Calu3 (cell line): ENCODE data around the gene RBFOX1. TPM values are rescaled to one million over a fixed set of nuclear protein-coding genes. Genes with fewer than 3 reads are reported as not detected.
"Not testable (repeated sequence)": the region's sequence is repeated elsewhere in the genome, so short reads cannot be mapped to it uniquely, and the experiment has no call there.

Experiments used
- BruUV-seq: library from RNA; stranded (reverse); fragments of 400-500 nt; replicated peaks from 2 replicates; lab custom pipeline; 2021; lab: Mats Ljungman, UMichigan
- CTCF ChIA-PET: fragments of 300-600 bp; sonication (Branson Sonifier 250); formaldehyde crosslinking; loops from one replicate; lab custom pipeline; 2022; ENCODE audit warnings: antibody characterized with exemption; lab: Charles Lee
- DNase-seq: peaks from one replicate; pipeline ENCODE4 v3.0.0; 2022
- H3K27ac Mint-ChIP-seq: one replicate; pipeline ENCODE4 v1.8.0; 2022; ENCODE audit warnings: mixed read lengths; ENCODE audit not compliant: unreplicated experiment
- H3K27me3 Mint-ChIP-seq: one replicate; pipeline ENCODE4 v1.8.0; 2022; ENCODE audit warnings: mixed read lengths; ENCODE audit not compliant: unreplicated experiment
- H3K36me3 Mint-ChIP-seq: one replicate; pipeline ENCODE4 v1.8.0; 2022; ENCODE audit warnings: mild to moderate bottlenecking, moderate library complexity, mixed read lengths; ENCODE audit not compliant: insufficient read depth, unreplicated experiment
- H3K4me1 Mint-ChIP-seq: one replicate; pipeline ENCODE4 v1.8.0; 2022; ENCODE audit warnings: mild to moderate bottlenecking, low read depth, mixed read lengths; ENCODE audit not compliant: unreplicated experiment
- H3K4me3 Mint-ChIP-seq: one replicate; pipeline ENCODE4 v1.8.0; 2022; ENCODE audit warnings: mild to moderate bottlenecking, low read depth, moderate library complexity, mixed read lengths; ENCODE audit not compliant: unreplicated experiment
- H3K9me3 Mint-ChIP-seq: one replicate; pipeline ENCODE4 v1.8.0; 2022; ENCODE audit warnings: low read depth, mixed read lengths; ENCODE audit not compliant: unreplicated experiment
- CTCF ChIP-seq: fragments of 200-600 bp; IDR thresholded peaks from one replicate; pipeline ENCODE4 v1.8.0; 2022; ENCODE audit warnings: antibody characterized with exemption; ENCODE audit not compliant: unreplicated experiment
- intact Hi-C: fragments of 100-400 bp; cut with micrococcal nuclease; formaldehyde crosslinking; loops from one replicate; pipeline ENCODE4 v1.10.0; 2022; ENCODE audit not compliant: unreplicated experiment
- total RNA-seq: library from RNA; stranded (reverse); gene quantifications from 2 replicates; pipeline ENCODE4 v1.2.3, GENCODE V29; 2022

RBFOX1 gene
- total RNA-seq, 1 experiment from 2014 or later, result not detected

- no peaks in the 10 kb centered on the region for H3K27me3 Mint-ChIP-seq
- no peak for TF ChIP-seq CTCF
- no peaks in the 10 kb centered on the region for H3K36me3 Mint-ChIP-seq
- DNase-seq, result no peak
- peaks cover 15% of the 10 kb centered on the region for H3K9me3 Mint-ChIP-seq
- CTCF ChIA-PET, result interaction anchor here (0.7 kb wide), 1 partner anchor 64 kb away, joined by 3 read pairs; no protein-coding TSS in a partner anchor
- BruUV-seq, result no TSS peak
- no peak overlapping the region for H3K27ac Mint-ChIP-seq
- H3K4me3 Mint-ChIP-seq, result no peak overlapping the region
- no peaks in the 10 kb centered on the region for H3K4me1 Mint-ChIP-seq
- intact Hi-C loops, result no loop called here
These were observed 165.0 kb downstream of the RBFOX1 start for GRCh38 chr16:7497691-7498090.

GRCh38 chr16:7501868-7502267, 169.2 kb downstream of the RBFOX1 start:
- DNase-seq, result no peak
- H3K27me3 Mint-ChIP-seq, result no peaks in the 10 kb centered on the region
- no peak overlapping the region for H3K27ac Mint-ChIP-seq
- no peak for TF ChIP-seq CTCF
- intact Hi-C loops, result no loop called here
- H3K36me3 Mint-ChIP-seq, result no peaks in the 10 kb centered on the region
- BruUV-seq, result no TSS peak
- H3K4me1 Mint-ChIP-seq, result no peaks in the 10 kb centered on the region
- no peak overlapping the region for H3K4me3 Mint-ChIP-seq
- peaks cover 19% of the 10 kb centered on the region for H3K9me3 Mint-ChIP-seq
- CTCF ChIA-PET, result interaction anchor here (0.6 kb wide), 1 partner anchor 90 kb away, joined by 6 read pairs; no protein-coding TSS in a partner anchor

- H3K27ac Mint-ChIP-seq, BruUV-seq, H3K4me1 Mint-ChIP-seq, H3K4me3 Mint-ChIP-seq, H3K36me3 Mint-ChIP-seq, DNase-seq, intact Hi-C loops, H3K27me3 Mint-ChIP-seq: not testable (repeated sequence)
- peaks cover 14% of the 10 kb centered on the region for H3K9me3 Mint-ChIP-seq
- CTCF ChIA-PET, result interaction anchor here (0.6 kb wide), 2 partner anchors 12 to 91 kb away, joined by 3 to 6 read pairs; no protein-coding TSS in a partner anchor
These were observed 170.0 kb downstream of the RBFOX1 start for GRCh38 chr16:7502591-7503157.

- intact Hi-C loops, result no loop called here
- no peak overlapping the region for H3K4me3 Mint-ChIP-seq
- peaks cover 14% of the 10 kb centered on the region for H3K9me3 Mint-ChIP-seq
- no TSS peak for BruUV-seq
- CTCF ChIA-PET, result no interaction called here
- TF ChIP-seq CTCF, result no peak
- H3K36me3 Mint-ChIP-seq, result no peaks in the 10 kb centered on the region
- no peak overlapping the region for H3K27ac Mint-ChIP-seq
- H3K4me1 Mint-ChIP-seq, result no peaks in the 10 kb centered on the region
- no peak for DNase-seq
- no peaks in the 10 kb centered on the region for H3K27me3 Mint-ChIP-seq
These were observed 171.0 kb downstream of the RBFOX1 start for GRCh38 chr16:7503666-7504065.

GRCh38 chr16:7504844-7505243, 172.2 kb downstream of the RBFOX1 start:
- CTCF ChIA-PET, result no interaction called here

More at GRCh38 chr16:7504844-7505243, 172.2 kb downstream of the RBFOX1 start:
- TF ChIP-seq CTCF, result no peak
- intact Hi-C loops, result no loop called here
- DNase-seq, result no peak
- H3K27ac Mint-ChIP-seq, result no peak overlapping the region
- BruUV-seq, result no TSS peak
- peaks cover 17% of the 10 kb centered on the region for H3K9me3 Mint-ChIP-seq
- H3K27me3 Mint-ChIP-seq, result no peaks in the 10 kb centered on the region
- no peaks in the 10 kb centered on the region for H3K36me3 Mint-ChIP-seq
- no peak overlapping the region for H3K4me3 Mint-ChIP-seq
- H3K4me1 Mint-ChIP-seq, result no peaks in the 10 kb centered on the region
